GM12878 (cell line): ENCODE measurements around the gene UBASH3B. TPM values are rescaled to one million over a fixed set of nuclear protein-coding genes. Genes with fewer than 3 reads are reported as not detected.

Source experiments
- ATAC-seq: fragments of 200-7000 bp; cut with Tn5 transposase; 3 replicates; pipeline ENCODE4 v1.9.1; 2020; ENCODE audit warnings: mild to moderate bottlenecking, moderate library complexity
- BruUV-seq: library from RNA; stranded (reverse); fragments of 400-500 nt; replicated peaks from 2 replicates; lab custom pipeline; 2021; lab: Mats Ljungman, UMichigan
- CTCF ChIA-PET: fragments of 300-600 bp; sonication (Branson Sonifier 250); formaldehyde crosslinking; extraction: SDS; loops from one replicate; lab custom pipeline; 2021; ENCODE audit warnings: inconsistent platforms; lab: Yijun Ruan, JAX
- POLR2A ChIA-PET: fragments of 350-600 bp; formaldehyde crosslinking; extraction: SDS; loops from one replicate; lab custom pipeline; 2021; ENCODE audit warnings: inconsistent platforms; lab: Charles Lee
- RAD21 ChIA-PET: fragments of 300-600 bp; sonication (Branson Sonifier 250); formaldehyde crosslinking; loops from one replicate; lab custom pipeline; 2023; ENCODE audit warnings: antibody characterized with exemption; ENCODE audit not compliant: unreplicated experiment; lab: Charles Lee
- SMC1A ChIA-PET: fragments of 300-600 bp; sonication (Branson Sonifier 250); formaldehyde crosslinking; loops from one replicate; lab custom pipeline; 2023; ENCODE audit not compliant: unreplicated experiment, uncharacterized antibody; lab: Charles Lee
- DNase-seq: peaks from one replicate; pipeline ENCODE4 v3.0.0-alpha.2; 2011; ENCODE audit warnings: low read depth, low spot score
- FAIRE-seq: peaks from 3 replicates; lab custom pipeline; 2011; peaks lifted over from hg19 to GRCh38; lab: Jason Lieb, UNC
- H2AFZ ChIP-seq: 2 replicates; pipeline ENCODE4 v1.6.0; 2011; ENCODE audit warnings: low read depth, low read length, control low read depth; ENCODE audit not compliant: control insufficient read depth
- H3K27ac ChIP-seq: 2 replicates; pipeline ENCODE4 v1.5.1; 2011; ENCODE audit warnings: control low read depth; ENCODE audit not compliant: control insufficient read depth, insufficient read depth
- H3K27me3 ChIP-seq, 2 experiments: replicated peaks in 1 of 2; 2 replicates each; pipeline versions ENCODE4 v1.6.0 to v1.6.1; 2011; ENCODE audit warnings: low read length in 1 of 2; ENCODE audit not compliant: control insufficient read depth in 2 of 2, insufficient read depth in 2 of 2
- H3K36me3 ChIP-seq, 2 experiments: 2 replicates each; pipeline ENCODE4 v1.5.1; 2011; ENCODE audit warnings: low read length in 1 of 2; ENCODE audit not compliant: control insufficient read depth in 2 of 2, insufficient read depth in 2 of 2
- H3K4me1 ChIP-seq: 2 replicates; pipeline ENCODE4 v1.6.1; 2011; ENCODE audit warnings: mild to moderate bottlenecking, low read length, moderate library complexity, mixed read lengths; ENCODE audit not compliant: control insufficient read depth, insufficient read depth
- H3K4me2 ChIP-seq: 2 replicates; pipeline ENCODE4 v1.6.0; 2011; ENCODE audit warnings: control low read depth; ENCODE audit not compliant: control insufficient read depth, insufficient read depth
- H3K4me3 ChIP-seq: fragments of 200-600 bp; sonication (generic); 2 replicates; pipeline ENCODE4 v1.5.1; 2016
- H3K79me2 ChIP-seq: 2 replicates; pipeline ENCODE4 v1.6.0; 2011; ENCODE audit warnings: low read length; ENCODE audit not compliant: control insufficient read depth, insufficient read depth
- H3K9ac ChIP-seq: 2 replicates; pipeline ENCODE4 v1.8.0; 2011; ENCODE audit warnings: low read length, control low read depth, mixed read lengths; ENCODE audit not compliant: control insufficient read depth, insufficient read depth
- H3K9me3 ChIP-seq: replicated peaks from 3 replicates; pipeline ENCODE4 v1.5.1; 2011; ENCODE audit warnings: mild to moderate bottlenecking, low read length; ENCODE audit not compliant: control insufficient read depth, insufficient read depth
- H4K20me1 ChIP-seq: 2 replicates; pipeline ENCODE4 v1.6.0; 2011; ENCODE audit not compliant: control insufficient read depth, insufficient read depth
- ASH2L ChIP-seq: fragments of 300-600, 200-600 bp; sonication (generic); IDR thresholded peaks from 2 replicates; pipeline ENCODE4 v1.6.1; 2017; ENCODE audit warnings: low read depth, mild to moderate bottlenecking, borderline replicate concordance
- CHD2 ChIP-seq: IDR thresholded peaks from 2 replicates; pipeline ENCODE4 v1.6.1; 2011; ENCODE audit warnings: low read depth, low read length, improper control_type of control experiment, borderline replicate concordance
- HDAC2 ChIP-seq: fragments of 200-600 bp; sonication (generic); IDR thresholded peaks from 2 replicates; pipeline ENCODE4 v1.6.1; 2017
- JUND ChIP-seq: IDR thresholded peaks from 2 replicates; pipeline ENCODE4 v1.6.1; 2012; ENCODE audit warnings: low read depth, mild to moderate bottlenecking, low read length, improper control_type of control experiment, moderate library complexity
- MAX ChIP-seq: IDR thresholded peaks from 2 replicates; pipeline ENCODE4 v1.6.1; 2012; ENCODE audit warnings: low read depth, low read length, improper control_type of control experiment
- NRF1 ChIP-seq: conservative IDR thresholded peaks from 2 replicates; pipeline ENCODE4 v1.6.1; 2011; ENCODE audit warnings: mild to moderate bottlenecking, low read depth, low read length, improper control_type of control experiment
- SIX5 ChIP-seq: IDR thresholded peaks from 2 replicates; pipeline ENCODE4 v1.6.1; 2011; ENCODE audit warnings: mild to moderate bottlenecking, low read depth, low read length, moderate library complexity; ENCODE audit not compliant: severe bottlenecking
- SREBF2 ChIP-seq: IDR thresholded peaks from 2 replicates; pipeline ENCODE4 v1.6.1; 2012; ENCODE audit warnings: mild to moderate bottlenecking, low read length
- STAT1 ChIP-seq: fragments of 450-650 bp; conservative IDR thresholded peaks from 2 replicates; pipeline ENCODE4 v1.6.1; 2014; ENCODE audit warnings: antibody characterized with exemption, mild to moderate bottlenecking
- SUZ12 ChIP-seq: fragments of 200-600 bp; sonication (generic); IDR thresholded peaks from one replicate; pipeline ENCODE4 v1.6.1; 2018; ENCODE audit warnings: antibody characterized with exemption, mild to moderate bottlenecking; ENCODE audit not compliant: unreplicated experiment
- WGBS: methylation state at CpG from one replicate; pipeline ENCODE4 v1.1.6; 2016; ENCODE audit warnings: low lambda C conversion rate; ENCODE audit not compliant: insufficient replicate concordance, insufficient coverage; ENCODE audit errors: missing lambda C conversion rate; 5-methylcytosine and 5-hydroxymethylcytosine counted together
- in situ Hi-C: fragments of 300-500 bp; cut with MboI; formaldehyde crosslinking; loops from 9 replicates; pipeline ENCODE4 v1.14.3; 2018; ENCODE audit warnings: mixed read lengths
- intact Hi-C: fragments of 100-400 bp; cut with micrococcal nuclease; formaldehyde crosslinking; loops from one replicate; pipeline ENCODE4 v1.14.2; 2022; ENCODE audit not compliant: unreplicated experiment
- polyA plus RNA-seq, 11 experiments: library from polyadenylated mRNA; depleted of rRNA in 4 of 11; unstranded in 6 of 11; stranded (reverse) in 5 of 11; fragments of >200 nt; fragmentation: Nextera tagmentation in 4 of 11; fragmentation: Illumina TruSeq in 1 of 11; extraction: Ambion mirVana in 4 of 11; extraction: Trizol in 1 of 11; gene quantifications; 1 replicate in 1 of 11; 2 replicates in 10 of 11; pipeline versions ENCODE4 v1.2.1 to v1.2.3, GENCODE V29; 2011 to 2016; ENCODE audit warnings: inconsistent platforms in 2 of 11, missing spikeins in 2 of 11, low read depth in 1 of 11
- total RNA-seq, 4 experiments: library from RNA; depleted of rRNA in 3 of 4; stranded (reverse); fragments of >200 nt in 3 of 4; fragmentation: Illumina TruSeq in 1 of 4; extraction: Trizol in 1 of 4; gene quantifications; 2 replicates each; pipeline versions ENCODE4 v1.2.1 to v1.2.3, GENCODE V29; 2013 to 2021
- TF ChIP-seq, protein P1 (sequence below): IDR thresholded peaks from 2 replicates; pipeline ENCODE4 v1.6.1; 2012; ENCODE audit warnings: low read depth, low read length, improper control_type of control experiment
- TF ChIP-seq, protein P2 (sequence below), 3 experiments: IDR thresholded peaks in 2 of 3; conservative IDR thresholded peaks in 1 of 3; 2 replicates each; pipeline ENCODE4 v1.5.1; 2011; ENCODE audit warnings: low read depth in 3 of 3, low read length in 3 of 3, mild to moderate bottlenecking in 3 of 3, control low read depth in 2 of 3, moderate library complexity in 2 of 3, inconsistent platforms in 1 of 3, mixed read lengths in 1 of 3; ENCODE audit not compliant: control insufficient read depth in 2 of 3, insufficient read depth in 1 of 3; ENCODE audit errors: extremely low read depth in 1 of 3

The UBASH3B gene
- total and polyA plus RNA-seq, 10 of the 15 experiments (the other 5 are each of a cell fraction or from before 2014, with no cell fraction given) = 0.18 to 3.3 (median 0.57) TPM

DNA sequence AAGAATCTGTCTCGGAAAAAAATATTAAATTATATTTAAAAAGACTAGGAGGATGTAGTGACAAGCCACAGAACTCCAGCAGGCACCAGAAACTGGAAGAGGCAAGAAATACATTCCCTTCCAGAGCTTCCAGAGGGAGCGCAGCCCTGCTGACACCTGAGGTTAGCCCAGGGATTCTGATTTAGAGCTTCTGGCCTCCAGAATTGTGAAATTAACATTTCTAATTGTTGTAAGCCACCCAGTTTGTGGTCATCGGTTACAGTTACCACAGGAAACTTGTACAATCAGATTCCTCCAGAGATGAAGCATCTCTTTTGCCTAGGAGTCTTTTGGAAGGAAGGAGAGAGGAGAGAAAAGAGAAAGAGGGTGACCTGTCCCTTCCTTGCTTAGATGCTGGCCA, 6.4 kb upstream of the UBASH3B start:
- TF ChIP-seq CHD2 = no peak
- Histone ChIP-seq H3K4me2 (no peak overlapping the region), H3K27ac (no peak overlapping the region), H3K27me3 (peaks cover 0 to 4% of the 10 kb centered on the region in 2 experiments), H2AFZ (no peak overlapping the region), H3K4me3 (no peak overlapping the region), H4K20me1 (0 out of 2 replicates have a peak, but pooled peaks cover under 1% of the 10 kb centered on the region), H3K9ac (no peak overlapping the region), H3K4me1 (no peaks in the 10 kb centered on the region), H3K79me2 (no peaks in the 10 kb centered on the region), H3K9me3 (no peaks in the 10 kb centered on the region), H3K36me3 (no peaks in the 10 kb centered on the region)
- DNase-seq = no peak
- intact Hi-C loops (no loop called here), in situ Hi-C loops (no loop called here)
- RAD21 ChIA-PET = no interaction called here
- POLR2A ChIA-PET = no interaction called here
- FAIRE-seq = no peak
- SMC1A ChIA-PET = no interaction called here
- BruUV-seq = no TSS peak
- no peak for ATAC-seq
- 45% methylated on average over 3 of the region's 3 CpGs for WGBS
- CTCF ChIA-PET = interaction anchor here (0.6 kb wide), 1 partner anchor 44 kb away, joined by 4 read pairs; no protein-coding TSS in a partner anchor

DNA sequence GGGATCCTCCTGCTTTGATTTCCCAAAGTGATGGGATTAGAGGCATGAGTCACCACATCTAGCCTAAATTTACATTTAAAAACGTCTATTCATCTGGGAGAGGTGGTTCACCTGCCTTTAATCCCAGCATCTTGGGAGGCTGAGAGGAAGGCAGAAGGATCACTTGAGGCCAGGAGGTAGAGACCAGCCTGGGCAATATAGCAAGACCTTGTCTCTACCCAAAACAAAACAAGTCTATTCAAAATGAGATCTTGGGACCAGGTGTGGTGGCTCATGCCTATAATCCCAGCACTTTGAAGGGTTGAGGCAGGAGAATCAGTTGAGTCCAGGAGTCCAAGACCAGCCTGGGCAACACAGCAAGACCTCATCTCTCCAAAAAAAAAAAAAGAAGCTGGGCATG, 4.9 kb upstream of the UBASH3B start:
- in situ Hi-C loops (no loop called here), intact Hi-C loops (no loop called here)
- H3K36me3 ChIP-seq = no peaks in the 10 kb centered on the region
- no peaks in the 10 kb centered on the region for H3K79me2 ChIP-seq
- no peak overlapping the region for H3K4me2 ChIP-seq
- ATAC-seq = no peak
- WGBS = 0% methylated on average over 1 of the region's 1 CpG
- no peak for DNase-seq
- H3K9ac ChIP-seq = no peak overlapping the region
- FAIRE-seq = no peak
- peaks cover 6 to 11% of the 10 kb centered on the region in 2 experiments for H3K27me3 ChIP-seq
- H3K4me1 ChIP-seq = no peaks in the 10 kb centered on the region; the same call in 1 of the 2 replicates
- no peak overlapping the region for H2AFZ ChIP-seq
- RAD21 ChIA-PET = no interaction called here
- CTCF ChIA-PET = no interaction called here
- SMC1A ChIA-PET = no interaction called here
- POLR2A ChIA-PET = interaction anchor here (0.6 kb wide), 1 partner anchor 79 kb away, joined by 5 read pairs; no protein-coding TSS in a partner anchor
- H3K9me3 ChIP-seq = no peaks in the 10 kb centered on the region
- no TSS peak for BruUV-seq
- no peak overlapping the region for H3K4me3 ChIP-seq
- no peak overlapping the region for H3K27ac ChIP-seq
- peaks cover 2% of the 10 kb centered on the region; the same call in 1 of the 2 replicates for H4K20me1 ChIP-seq
- TF ChIP-seq SREBF2 (no peak), ASH2L (no peak), NRF1 (no peak), STAT1 (no peak), MAX (no peak), SUZ12 (no peak), JUND (no peak), HDAC2 (no peak), SIX5 (no peak)
- TF ChIP-seq, protein P1, sequence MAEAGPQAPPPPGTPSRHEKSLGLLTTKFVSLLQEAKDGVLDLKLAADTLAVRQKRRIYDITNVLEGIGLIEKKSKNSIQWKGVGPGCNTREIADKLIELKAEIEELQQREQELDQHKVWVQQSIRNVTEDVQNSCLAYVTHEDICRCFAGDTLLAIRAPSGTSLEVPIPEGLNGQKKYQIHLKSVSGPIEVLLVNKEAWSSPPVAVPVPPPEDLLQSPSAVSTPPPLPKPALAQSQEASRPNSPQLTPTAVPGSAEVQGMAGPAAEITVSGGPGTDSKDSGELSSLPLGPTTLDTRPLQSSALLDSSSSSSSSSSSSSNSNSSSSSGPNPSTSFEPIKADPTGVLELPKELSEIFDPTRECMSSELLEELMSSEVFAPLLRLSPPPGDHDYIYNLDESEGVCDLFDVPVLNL = no peak
- TF ChIP-seq, protein P2, sequence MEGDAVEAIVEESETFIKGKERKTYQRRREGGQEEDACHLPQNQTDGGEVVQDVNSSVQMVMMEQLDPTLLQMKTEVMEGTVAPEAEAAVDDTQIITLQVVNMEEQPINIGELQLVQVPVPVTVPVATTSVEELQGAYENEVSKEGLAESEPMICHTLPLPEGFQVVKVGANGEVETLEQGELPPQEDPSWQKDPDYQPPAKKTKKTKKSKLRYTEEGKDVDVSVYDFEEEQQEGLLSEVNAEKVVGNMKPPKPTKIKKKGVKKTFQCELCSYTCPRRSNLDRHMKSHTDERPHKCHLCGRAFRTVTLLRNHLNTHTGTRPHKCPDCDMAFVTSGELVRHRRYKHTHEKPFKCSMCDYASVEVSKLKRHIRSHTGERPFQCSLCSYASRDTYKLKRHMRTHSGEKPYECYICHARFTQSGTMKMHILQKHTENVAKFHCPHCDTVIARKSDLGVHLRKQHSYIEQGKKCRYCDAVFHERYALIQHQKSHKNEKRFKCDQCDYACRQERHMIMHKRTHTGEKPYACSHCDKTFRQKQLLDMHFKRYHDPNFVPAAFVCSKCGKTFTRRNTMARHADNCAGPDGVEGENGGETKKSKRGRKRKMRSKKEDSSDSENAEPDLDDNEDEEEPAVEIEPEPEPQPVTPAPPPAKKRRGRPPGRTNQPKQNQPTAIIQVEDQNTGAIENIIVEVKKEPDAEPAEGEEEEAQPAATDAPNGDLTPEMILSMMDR (IDR thresholded peaks at IDR 0.05 in 2 of 3, conservative IDR thresholded peaks at IDR 0.05 in 1 of 3; ENCODE audit: control insufficient read depth in 2 of 3, extremely low read depth in 1 of 3, insufficient read depth in 1 of 3, low read depth in 3 of 3, low read length in 3 of 3) = no peak
